A673 (cell line): ENCODE results near the gene TRIM59. TPM values are rescaled to one million over a fixed set of nuclear protein-coding genes. Genes with fewer than 3 reads are reported as not detected.

Experiments used
- BruUV-seq: library from RNA; stranded (reverse); fragments of 400-500 nt; replicated peaks from 2 replicates; lab custom pipeline; 2021; lab: Mats Ljungman, UMichigan
- CTCF ChIA-PET: fragments of 300-600 bp; sonication (Branson Sonifier 250); formaldehyde crosslinking; loops from one replicate; lab custom pipeline; 2022; ENCODE audit warnings: antibody characterized with exemption; lab: Charles Lee
- POLR2A ChIA-PET: fragments of 300-600 bp; sonication (Branson Sonifier 250); formaldehyde crosslinking; loops from one replicate; lab custom pipeline; 2022; ENCODE audit warnings: antibody characterized with exemption; ENCODE audit not compliant: low non-redundant PET; lab: Charles Lee
- DNase-seq: peaks from one replicate; pipeline ENCODE4 v3.0.0-alpha.2; 2015; ENCODE audit warnings: low spot score
- H3K27ac ChIP-seq: fragments of 200-600 bp; sonication (generic); 2 replicates; pipeline ENCODE4 v1.5.1; 2016; ENCODE audit warnings: mixed run types, low read depth, mild to moderate bottlenecking, mixed read lengths, antibody characterized with exemption, low read length; ENCODE audit not compliant: poor library complexity, severe bottlenecking
- H3K27me3 ChIP-seq: fragments of 200-600 bp; sonication (generic); replicated peaks from 2 replicates; pipeline ENCODE4 v1.6.1; 2017; ENCODE audit warnings: mixed run types, low read depth, mild to moderate bottlenecking, mixed read lengths, antibody characterized with exemption, low read length; ENCODE audit not compliant: insufficient read depth, poor library complexity
- H3K36me3 ChIP-seq: fragments of 200-600 bp; sonication (generic); 2 replicates; pipeline ENCODE4 v1.6.1; 2016; ENCODE audit warnings: mixed run types, mild to moderate bottlenecking, mixed read lengths, antibody characterized with exemption, low read length; ENCODE audit not compliant: insufficient read depth, poor library complexity, severe bottlenecking
- H3K4me1 ChIP-seq: fragments of 200-600 bp; sonication (generic); 2 replicates; pipeline ENCODE4 v1.6.1; 2017; ENCODE audit warnings: mixed run types, mild to moderate bottlenecking, mixed read lengths, antibody characterized with exemption, low read length; ENCODE audit not compliant: insufficient read depth, poor library complexity, severe bottlenecking
- H3K4me3 ChIP-seq: fragments of 200-600 bp; sonication (generic); 2 replicates; pipeline ENCODE4 v1.5.1; 2016; ENCODE audit warnings: low read depth, mixed run types, mild to moderate bottlenecking, mixed read lengths, low read length; ENCODE audit not compliant: poor library complexity, severe bottlenecking
- H3K9me3 ChIP-seq: fragments of 200-600 bp; sonication (generic); 2 replicates; pipeline ENCODE4 v1.6.1; 2016; ENCODE audit warnings: mixed run types, low read depth, mild to moderate bottlenecking, mixed read lengths, antibody characterized with exemption, low read length; ENCODE audit not compliant: poor library complexity, severe bottlenecking
- EZH2 ChIP-seq: fragments of 200-600 bp; sonication (generic); IDR thresholded peaks from 2 replicates; pipeline ENCODE4 v1.6.1; 2017; ENCODE audit warnings: borderline replicate concordance, low read depth, mild to moderate bottlenecking, mixed read lengths, antibody characterized with exemption, low read length; ENCODE audit not compliant: poor library complexity, severe bottlenecking
- intact Hi-C: fragments of 100-400 bp; cut with micrococcal nuclease; formaldehyde crosslinking; loops from one replicate; pipeline ENCODE4 v1.10.0; 2022; ENCODE audit not compliant: unreplicated experiment
- microRNA-seq: library from miRNA; unstranded; fragments of <30 nt; microRNA quantifications from one replicate; pipeline ENCODE4 v1.2.0, GENCODE V29; 2021
- total RNA-seq: library from RNA; stranded (reverse); gene quantifications from 2 replicates; pipeline ENCODE4 v1.2.3, GENCODE V29; 2021
- TF ChIP-seq, protein P1 (sequence below): fragments of 300-800, 200-600 bp; sonication (generic); conservative IDR thresholded peaks from 2 replicates; pipeline ENCODE4 v1.5.1; 2017; ENCODE audit warnings: low read depth, mild to moderate bottlenecking, antibody characterized with exemption, low read length, moderate library complexity, mixed read lengths

TRIM59 gene
- total RNA-seq, 1 experiment from 2014 or later = 15.3 TPM

DNA sequence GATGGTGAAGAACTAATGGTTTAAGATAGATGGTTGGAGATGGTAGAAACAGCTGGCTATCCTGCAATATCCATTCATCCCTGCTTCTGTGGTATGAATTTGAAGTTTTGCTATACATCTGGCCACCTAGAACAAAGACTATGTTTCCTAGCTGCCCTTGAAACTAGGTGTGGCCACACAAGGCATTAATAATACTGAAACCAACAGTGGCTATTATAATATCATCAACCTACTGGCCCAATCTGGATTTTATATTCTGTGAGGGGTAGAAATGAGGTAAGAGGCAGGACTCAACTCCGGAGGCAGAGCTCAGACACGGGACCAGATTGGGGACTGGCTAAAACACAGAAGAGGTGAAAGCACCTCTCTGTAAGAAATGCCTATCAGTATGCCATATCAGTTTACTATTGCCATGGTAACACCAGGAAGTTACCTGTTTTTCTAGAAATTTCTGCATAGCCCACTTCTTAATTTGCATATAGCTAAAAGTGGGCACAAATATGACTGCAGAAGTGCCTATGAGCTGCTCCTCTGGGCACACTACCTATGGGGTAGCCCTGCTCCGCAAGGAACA lies 58.9 kb downstream of the TRIM59 start:
- BruUV-seq = no TSS peak
- intact Hi-C loops = no loop called here
- Histone ChIP-seq H3K4me3 (no peak overlapping the region), H3K36me3 (no peaks in the 10 kb centered on the region), H3K9me3 (no peaks in the 10 kb centered on the region), H3K4me1 (peaks cover 9% of the 10 kb centered on the region), H3K27ac (no peak overlapping the region), H3K27me3 (no peaks in the 10 kb centered on the region)
- CTCF ChIA-PET = no interaction called here
- POLR2A ChIA-PET = no interaction called here
- no peak for DNase-seq
- TF ChIP-seq, protein P1, sequence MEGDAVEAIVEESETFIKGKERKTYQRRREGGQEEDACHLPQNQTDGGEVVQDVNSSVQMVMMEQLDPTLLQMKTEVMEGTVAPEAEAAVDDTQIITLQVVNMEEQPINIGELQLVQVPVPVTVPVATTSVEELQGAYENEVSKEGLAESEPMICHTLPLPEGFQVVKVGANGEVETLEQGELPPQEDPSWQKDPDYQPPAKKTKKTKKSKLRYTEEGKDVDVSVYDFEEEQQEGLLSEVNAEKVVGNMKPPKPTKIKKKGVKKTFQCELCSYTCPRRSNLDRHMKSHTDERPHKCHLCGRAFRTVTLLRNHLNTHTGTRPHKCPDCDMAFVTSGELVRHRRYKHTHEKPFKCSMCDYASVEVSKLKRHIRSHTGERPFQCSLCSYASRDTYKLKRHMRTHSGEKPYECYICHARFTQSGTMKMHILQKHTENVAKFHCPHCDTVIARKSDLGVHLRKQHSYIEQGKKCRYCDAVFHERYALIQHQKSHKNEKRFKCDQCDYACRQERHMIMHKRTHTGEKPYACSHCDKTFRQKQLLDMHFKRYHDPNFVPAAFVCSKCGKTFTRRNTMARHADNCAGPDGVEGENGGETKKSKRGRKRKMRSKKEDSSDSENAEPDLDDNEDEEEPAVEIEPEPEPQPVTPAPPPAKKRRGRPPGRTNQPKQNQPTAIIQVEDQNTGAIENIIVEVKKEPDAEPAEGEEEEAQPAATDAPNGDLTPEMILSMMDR = no peak
- TF ChIP-seq EZH2 = no peak

Small RNA genes within 50 kb of the gene (microRNA-seq; reads per million reads assigned to microRNA genes)
- gene MIR15B (8,931 reads per million, percentile 95 among the genes with 10 or more reads in this experiment), gene MIR16-2 (1,286 reads per million, percentile 83 among the genes with 10 or more reads in this experiment)

Other genes starting within 250 kb of the TRIM59 start
- not detected in 2 replicates for gene C3orf80, start 224.4 kb downstream of the TRIM59 start, total RNA-seq
- 20.2 and 25.4 TPM in 2 replicates for gene IFT80, start 50.6 kb downstream of the TRIM59 start, total RNA-seq
- 201 and 209 TPM in 2 replicates for gene SMC4, start 50.1 kb downstream of the TRIM59 start, total RNA-seq
- 85.7 and 88.5 TPM in 2 replicates for gene KPNA4, start 115.8 kb upstream of the TRIM59 start, total RNA-seq
- gene ARL14, start 227.4 kb upstream of the TRIM59 start, total RNA-seq = not detected in 2 replicates